Keratinocyte (primary cell): ENCODE measurements around the gene GLI2. TPM values are rescaled to one million over a fixed set of nuclear protein-coding genes. Genes with fewer than 3 reads are reported as not detected.

ENCODE experiments used
- DNase-seq: peaks from one replicate; pipeline ENCODE4 v3.0.0-alpha.2; 2011; ENCODE audit warnings: low read depth, missing footprints, low spot score
- FAIRE-seq: peaks from 2 replicates; lab custom pipeline; 2011; peaks lifted over from hg19 to GRCh38; lab: Jason Lieb, UNC
- H2AFZ ChIP-seq: 2 replicates; pipeline ENCODE4 v1.6.0; 2012; ENCODE audit warnings: low read length, control low read depth, inconsistent platforms; ENCODE audit not compliant: control insufficient read depth
- H3K27ac ChIP-seq: 2 replicates; pipeline ENCODE4 v1.5.1; 2011; ENCODE audit warnings: low read length; ENCODE audit not compliant: control insufficient read depth, insufficient read depth
- H3K27me3 ChIP-seq: 3 replicates; pipeline ENCODE4 v1.6.0; 2011; ENCODE audit warnings: low read length; ENCODE audit not compliant: control insufficient read depth, insufficient read depth; ENCODE audit errors: extremely low read depth
- H3K36me3 ChIP-seq, 2 experiments: 2 replicates in 1 of 2; 3 replicates in 1 of 2; pipeline ENCODE4 v1.5.1; 2011; ENCODE audit warnings: low read length in 2 of 2, mild to moderate bottlenecking in 1 of 2; ENCODE audit not compliant: control insufficient read depth in 2 of 2, insufficient read depth in 2 of 2; ENCODE audit errors: extremely low read depth in 1 of 2
- H3K4me1 ChIP-seq: 3 replicates; pipeline ENCODE4 v1.5.1; 2011; ENCODE audit warnings: low read length; ENCODE audit not compliant: control insufficient read depth, insufficient read depth; ENCODE audit errors: extremely low read depth
- H3K4me2 ChIP-seq: 3 replicates; pipeline ENCODE4 v1.6.0; 2011; ENCODE audit warnings: low read depth, low read length; ENCODE audit not compliant: control insufficient read depth, insufficient read depth; ENCODE audit errors: extremely low read depth
- H3K4me3 ChIP-seq, 3 experiments: fragments of 200-600 bp in 1 of 3; sonication (generic) in 1 of 3; 2 replicates in 2 of 3; 3 replicates in 1 of 3; pipeline ENCODE4 v1.5.1; 2011 to 2016; ENCODE audit warnings: low read length in 3 of 3, mild to moderate bottlenecking in 3 of 3, control low read depth in 2 of 3, inconsistent platforms in 1 of 3, low read depth in 1 of 3, mixed read lengths in 1 of 3, mixed run types in 1 of 3, moderate library complexity in 1 of 3; ENCODE audit not compliant: control insufficient read depth in 2 of 3, insufficient read depth in 2 of 3; ENCODE audit errors: extremely low read depth in 1 of 3
- H3K79me2 ChIP-seq: 2 replicates; pipeline ENCODE4 v1.6.0; 2012; ENCODE audit warnings: low read length; ENCODE audit not compliant: control insufficient read depth, insufficient read depth
- H3K9ac ChIP-seq: 3 replicates; pipeline ENCODE4 v1.6.0; 2011; ENCODE audit warnings: low read length; ENCODE audit not compliant: control insufficient read depth, insufficient read depth; ENCODE audit errors: extremely low read depth
- H3K9me1 ChIP-seq: 3 replicates; pipeline ENCODE4 v1.6.0; 2011; ENCODE audit warnings: low read length; ENCODE audit not compliant: control insufficient read depth, insufficient read depth; ENCODE audit errors: extremely low read depth
- H3K9me3 ChIP-seq: 2 replicates; pipeline ENCODE4 v1.5.1; 2012; ENCODE audit warnings: low read depth, low read length; ENCODE audit not compliant: control insufficient read depth
- H4K20me1 ChIP-seq: 3 replicates; pipeline ENCODE4 v1.6.0; 2011; ENCODE audit warnings: low read length; ENCODE audit not compliant: control insufficient read depth, insufficient read depth; ENCODE audit errors: extremely low read depth
- EZH2 ChIP-seq: IDR thresholded peaks from one replicate; pipeline ENCODE4 v1.6.1; 2012; ENCODE audit warnings: inconsistent platforms, mild to moderate bottlenecking, low read length, moderate library complexity
- dilution Hi-C: fragments of 300-500 bp; cut with MboI; formaldehyde crosslinking; loops from one replicate; pipeline ENCODE4 v1.7.0; 2020; ENCODE audit warnings: low sequenced_read_pairs; ENCODE audit not compliant: extremely low pct_ligation_motif_present
- polyA plus RNA-seq, 5 experiments: library from polyadenylated mRNA; depleted of rRNA in 3 of 5; stranded (reverse) in 3 of 5; stranded (forward) in 1 of 5; unstranded in 1 of 5; fragments of >200 nt; gene quantifications; 1 replicate in 1 of 5; 2 replicates in 3 of 5; 3 replicates in 1 of 5; pipeline versions ENCODE4 v1.2.1 to v1.2.3, GENCODE V29; 2011 to 2012; ENCODE audit warnings: missing spikeins in 2 of 5, low read depth in 1 of 5, low replicate concordance in 1 of 5
- TF ChIP-seq, protein P1 (sequence below), 3 experiments: IDR thresholded peaks in 1 of 3; conservative IDR thresholded peaks in 1 of 3; optimal IDR thresholded peaks in 1 of 3; 2 replicates in 2 of 3; 3 replicates in 1 of 3; pipeline versions ENCODE3 to v1.5.1; 2011; ENCODE audit warnings: low read length in 3 of 3, mild to moderate bottlenecking in 3 of 3, moderate library complexity in 2 of 3, control low read depth in 1 of 3, inconsistent platforms in 1 of 3; ENCODE audit not compliant: insufficient read depth in 2 of 3; ENCODE audit errors: extremely low read depth in 1 of 3

The GLI2 gene
- polyA plus RNA-seq, 1 donor (not counting 4 experiments of a cell fraction or from before 2014, with no cell fraction given) = 0.04 TPM

DNA sequence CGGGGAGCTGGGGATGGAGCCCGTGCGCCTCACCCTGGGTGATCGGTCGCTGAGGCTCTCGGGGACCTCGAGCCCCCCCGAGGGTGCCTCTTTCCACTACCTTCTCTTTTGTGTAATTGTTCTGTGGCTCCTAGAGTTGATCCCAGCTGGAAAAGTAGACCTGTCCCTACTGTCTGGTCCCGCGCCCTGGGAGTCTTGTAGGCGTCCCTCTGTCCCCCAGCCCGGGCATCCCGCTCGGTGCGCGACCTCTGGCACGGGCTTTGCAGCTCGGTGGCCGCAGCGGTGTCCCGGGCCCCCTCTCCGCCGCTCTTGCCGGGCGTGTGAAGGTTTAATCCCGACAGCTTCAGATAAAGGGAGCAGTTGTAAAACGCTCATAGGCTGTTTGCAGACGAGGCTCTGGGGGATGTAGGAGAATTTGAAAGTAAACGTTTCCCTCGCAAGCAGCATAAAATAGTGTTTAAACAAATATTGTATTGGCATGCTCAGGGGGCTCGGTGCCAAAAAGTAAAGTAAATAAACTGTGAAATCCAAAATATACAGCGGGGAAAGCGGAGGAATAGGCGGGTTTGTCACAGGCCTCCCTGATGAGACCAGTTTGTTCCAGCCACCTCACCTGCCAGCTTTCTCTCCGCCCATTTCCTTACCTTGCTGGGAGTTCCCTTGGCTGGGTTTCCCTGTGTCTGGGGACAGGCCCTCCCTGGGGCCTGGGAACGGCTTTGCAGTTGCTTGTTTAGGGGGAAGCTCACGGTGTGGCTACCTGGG, 1.9 kb downstream of the GLI2 start:
- DNase-seq (no peak), FAIRE-seq (peak; percentile 68)
- Histone ChIP-seq H3K4me3 (peak overlapping the region in 2 of 3 experiments; percentile 60 to 61), H3K9me1 (no peaks in the 10 kb centered on the region), H3K9me3 (no peaks in the 10 kb centered on the region), H3K4me2 (peak overlapping the region; percentile 85), H3K27me3 (peaks cover 60% of the 10 kb centered on the region), H4K20me1 (no peaks in the 10 kb centered on the region), H3K9ac (peak overlapping the region; percentile 33), H3K4me1 (peaks cover 11% of the 10 kb centered on the region), H3K79me2 (no peaks in the 10 kb centered on the region), H2AFZ (peak overlapping the region; percentile 9), H3K27ac (no peak overlapping the region), H3K36me3 (no peaks in the 10 kb centered on the region)
- peak; percentile 50 for TF ChIP-seq EZH2
- TF ChIP-seq, protein P1, sequence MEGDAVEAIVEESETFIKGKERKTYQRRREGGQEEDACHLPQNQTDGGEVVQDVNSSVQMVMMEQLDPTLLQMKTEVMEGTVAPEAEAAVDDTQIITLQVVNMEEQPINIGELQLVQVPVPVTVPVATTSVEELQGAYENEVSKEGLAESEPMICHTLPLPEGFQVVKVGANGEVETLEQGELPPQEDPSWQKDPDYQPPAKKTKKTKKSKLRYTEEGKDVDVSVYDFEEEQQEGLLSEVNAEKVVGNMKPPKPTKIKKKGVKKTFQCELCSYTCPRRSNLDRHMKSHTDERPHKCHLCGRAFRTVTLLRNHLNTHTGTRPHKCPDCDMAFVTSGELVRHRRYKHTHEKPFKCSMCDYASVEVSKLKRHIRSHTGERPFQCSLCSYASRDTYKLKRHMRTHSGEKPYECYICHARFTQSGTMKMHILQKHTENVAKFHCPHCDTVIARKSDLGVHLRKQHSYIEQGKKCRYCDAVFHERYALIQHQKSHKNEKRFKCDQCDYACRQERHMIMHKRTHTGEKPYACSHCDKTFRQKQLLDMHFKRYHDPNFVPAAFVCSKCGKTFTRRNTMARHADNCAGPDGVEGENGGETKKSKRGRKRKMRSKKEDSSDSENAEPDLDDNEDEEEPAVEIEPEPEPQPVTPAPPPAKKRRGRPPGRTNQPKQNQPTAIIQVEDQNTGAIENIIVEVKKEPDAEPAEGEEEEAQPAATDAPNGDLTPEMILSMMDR (optimal IDR thresholded peaks at IDR 0.05 in 1 of 3, IDR thresholded peaks at IDR 0.05 in 1 of 3, conservative IDR thresholded peaks at IDR 0.05 in 1 of 3; ENCODE audit: extremely low read depth in 1 of 3, insufficient read depth in 2 of 3, low read length in 3 of 3) = no peak
- dilution Hi-C loops = no loop called here

DNA sequence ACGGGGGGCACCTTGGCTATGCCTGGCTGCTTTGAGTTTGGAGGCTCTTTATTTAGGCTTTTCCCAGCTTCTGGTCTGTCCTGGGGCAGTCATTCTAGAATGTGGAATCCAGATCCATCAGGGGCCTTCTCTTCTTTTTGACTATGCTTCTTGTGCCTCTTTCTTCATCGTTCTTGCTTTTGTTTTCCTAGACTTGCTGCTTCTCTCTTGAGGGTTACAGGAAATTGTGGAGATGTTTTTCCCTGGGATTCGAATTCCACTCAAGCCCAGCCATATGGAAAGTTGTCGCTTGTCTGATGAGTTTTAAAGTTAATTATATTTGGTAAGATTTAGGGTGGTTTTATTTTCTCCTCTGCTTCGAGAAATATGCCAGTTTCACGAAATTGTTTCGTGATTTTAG, 2.4 kb downstream of the GLI2 start:
- no peak for DNase-seq
- no peak for FAIRE-seq
- no peak overlapping the region for H3K4me2 ChIP-seq
- H3K4me3 ChIP-seq = no peak overlapping the region
- H3K9me1 ChIP-seq = no peaks in the 10 kb centered on the region
- H3K9me3 ChIP-seq = no peaks in the 10 kb centered on the region
- no peak overlapping the region for H2AFZ ChIP-seq
- H3K4me1 ChIP-seq = peaks cover 11% of the 10 kb centered on the region
- TF ChIP-seq, protein P1 (optimal IDR thresholded peaks at IDR 0.05 in 1 of 3, IDR thresholded peaks at IDR 0.05 in 1 of 3, conservative IDR thresholded peaks at IDR 0.05 in 1 of 3; ENCODE audit: extremely low read depth in 1 of 3, insufficient read depth in 2 of 3, low read length in 3 of 3) = no peak
- no peak for TF ChIP-seq EZH2
- H3K79me2 ChIP-seq = no peaks in the 10 kb centered on the region
- dilution Hi-C loops = no loop called here
- no peak overlapping the region for H3K9ac ChIP-seq
- peaks cover 61% of the 10 kb centered on the region for H3K27me3 ChIP-seq
- H3K27ac ChIP-seq = no peak overlapping the region
- no peaks in the 10 kb centered on the region for H4K20me1 ChIP-seq
- H3K36me3 ChIP-seq = no peaks in the 10 kb centered on the region
